HepG2 (cell line): ENCODE results near the gene NCKAP5L. TPM values are rescaled to one million over a fixed set of nuclear protein-coding genes. Genes with fewer than 3 reads are reported as not detected.

Experiments
- ATAC-seq: fragments of 200-7000 bp; cut with Tn5 transposase; 3 replicates; pipeline ENCODE4 v1.9.1; 2020; ENCODE audit warnings: mild to moderate bottlenecking, moderate library complexity
- BruUV-seq: library from RNA; stranded (reverse); fragments of 400-500 nt; replicated peaks from 2 replicates; lab custom pipeline; 2021; lab: Mats Ljungman, UMichigan
- CTCF ChIA-PET: fragments of 300-600 bp; formaldehyde crosslinking; extraction: SDS; loops from one replicate; lab custom pipeline; 2021; ENCODE audit warnings: low total read pairs, inconsistent platforms, low intra/inter-chr PET ratio; lab: Yijun Ruan, JAX
- POLR2A ChIA-PET: fragments of 350-600 bp; sonication (Branson Sonifier 250); formaldehyde crosslinking; loops from one replicate; lab custom pipeline; 2020; ENCODE audit warnings: antibody characterized with exemption, inconsistent platforms; lab: Yijun Ruan, JAX
- DNase-seq: peaks from one replicate; pipeline ENCODE4 v3.0.0-alpha.2; 2015; ENCODE audit warnings: low spot score
- FAIRE-seq: peaks from 3 replicates; lab custom pipeline; 2011; peaks lifted over from hg19 to GRCh38; lab: Jason Lieb, UNC
- H2AFZ ChIP-seq: one replicate; pipeline ENCODE4 v1.6.1; 2011; ENCODE audit warnings: low read length, inconsistent platforms
- H3K27ac ChIP-seq: fragments of 300-600 bp; 3 replicates; pipeline ENCODE4 v1.8.0; 2011; ENCODE audit warnings: mixed run types, mild to moderate bottlenecking, mixed read lengths, low read length, inconsistent platforms; ENCODE audit not compliant: insufficient read depth; ENCODE audit errors: extremely low read length
- H3K27me3 ChIP-seq, 2 experiments: fragments of 200-600 bp in 1 of 2; 2 replicates in 1 of 2; 3 replicates in 1 of 2; pipeline versions ENCODE4 v1.6.0 to v1.8.0; 2011; ENCODE audit warnings: low read length in 2 of 2, mild to moderate bottlenecking in 2 of 2, moderate library complexity in 2 of 2, inconsistent platforms in 1 of 2; ENCODE audit not compliant: insufficient read depth in 2 of 2, control insufficient read depth in 1 of 2
- H3K36me3 ChIP-seq, 2 experiments: fragments of 200-600 bp in 1 of 2; replicated peaks in 1 of 2; 2 replicates in 1 of 2; 3 replicates in 1 of 2; pipeline versions ENCODE4 v1.5.1 to v1.8.0; 2011; ENCODE audit warnings: low read length in 2 of 2, inconsistent platforms in 1 of 2; ENCODE audit not compliant: insufficient read depth in 2 of 2, control insufficient read depth in 1 of 2
- H3K4me1 ChIP-seq: 2 replicates; pipeline ENCODE4 v1.5.1; 2012; ENCODE audit warnings: low read length, inconsistent platforms; ENCODE audit not compliant: insufficient read depth
- H3K4me2 ChIP-seq: 2 replicates; pipeline ENCODE4 v1.6.0; 2011; ENCODE audit warnings: low read depth, low read length, inconsistent platforms
- H3K4me3 ChIP-seq, 3 experiments: fragments of 200-600 bp in 1 of 3; sonication (generic), shearing (Covaris generic) in 1 of 3; replicated peaks in 1 of 3; 2 replicates each; pipeline ENCODE4 v1.5.1; 2011 to 2016; ENCODE audit warnings: low read length in 3 of 3, inconsistent platforms in 2 of 3, low read depth in 2 of 3, mild to moderate bottlenecking in 2 of 3, control low read depth in 1 of 3, mixed read lengths in 1 of 3; ENCODE audit not compliant: insufficient read depth in 1 of 3
- H3K79me2 ChIP-seq: one replicate; pipeline ENCODE4 v1.6.1; 2011; ENCODE audit warnings: low read length, inconsistent platforms; ENCODE audit not compliant: insufficient read depth
- H3K9ac ChIP-seq: 2 replicates; pipeline ENCODE4 v1.6.0; 2011; ENCODE audit warnings: mild to moderate bottlenecking, low read depth, low read length, inconsistent platforms; ENCODE audit not compliant: insufficient read depth
- H3K9me3 ChIP-seq: 2 replicates; pipeline ENCODE4 v1.5.1; 2012; ENCODE audit warnings: mild to moderate bottlenecking, low read length
- H4K20me1 ChIP-seq: 2 replicates; pipeline ENCODE4 v1.6.0; 2011; ENCODE audit warnings: inconsistent platforms, mild to moderate bottlenecking, low read length, moderate library complexity; ENCODE audit not compliant: insufficient read depth
- HMG20A ChIP-seq: IDR thresholded peaks from 2 replicates; pipeline ENCODE4 v1.6.1; 2016; ENCODE audit warnings: borderline replicate concordance
- IKZF5 ChIP-seq: IDR thresholded peaks from 2 replicates; pipeline ENCODE4 v1.6.1; 2018; ENCODE audit warnings: missing genetic modification reagents, mild to moderate bottlenecking, missing compliant biosample characterization
- NBN ChIP-seq: fragments of 450-650 bp; conservative IDR thresholded peaks from 2 replicates; pipeline ENCODE4 v1.6.1; 2017
- TARDBP ChIP-seq: sonication (generic); formaldehyde crosslinking; IDR thresholded peaks from 2 replicates; pipeline ENCODE4 v1.8.0; 2022; ENCODE audit warnings: mild to moderate bottlenecking, missing genetic modification reagents
- ZNF562 ChIP-seq: sonication (generic); formaldehyde crosslinking; IDR thresholded peaks from 2 replicates; pipeline ENCODE4 v1.8.0; 2022; ENCODE audit warnings: missing genetic modification reagents, borderline replicate concordance
- WGBS: methylation state at CpG from one replicate; pipeline ENCODE4 v1.1.6; 2017; ENCODE audit warnings: low lambda C conversion rate; 5-methylcytosine and 5-hydroxymethylcytosine counted together
- in situ Hi-C: cut with HindIII; loops from 2 replicates; pipeline ENCODE4 v1.10.0; 2017; ENCODE audit warnings: low pct_unique_long_range_greater_than_20kb; ENCODE audit not compliant: extremely low pct_ligation_motif_present
- intact Hi-C: fragments of 100-400 bp; cut with micrococcal nuclease; formaldehyde crosslinking; loops from one replicate; pipeline ENCODE4 v1.10.0; 2022; ENCODE audit not compliant: unreplicated experiment
- polyA plus RNA-seq, 8 experiments: library from polyadenylated mRNA; depleted of rRNA in 3 of 8; stranded (reverse) in 7 of 8; unstranded in 1 of 8; fragments of >200 nt; fragmentation: Illumina TruSeq in 4 of 8; extraction: Trizol in 4 of 8; gene quantifications; 2 replicates each; pipeline versions ENCODE4 v1.2.1 to v1.2.3, GENCODE V29; 2011 to 2016; ENCODE audit warnings: low read depth in 4 of 8, missing spikeins in 1 of 8, mixed read lengths in 1 of 8; ENCODE audit not compliant: insufficient read depth in 1 of 8
- total RNA-seq, 5 experiments: library from RNA; depleted of rRNA; stranded (reverse); fragments of >200 nt; fragmentation: Illumina TruSeq; extraction: Trizol; gene quantifications; 2 replicates each; pipeline ENCODE4 v1.2.3, GENCODE V29; 2016; ENCODE audit warnings: low read depth in 1 of 5

The NCKAP5L gene
- total and polyA plus RNA-seq, 2 of the 13 experiments (the other 11 are each of a cell fraction or from before 2014, with no cell fraction given), result 4.1 to 9.0 TPM

- intact Hi-C loops (loop anchor here (10.0 kb wide), 1 partner anchor 79 kb away; no protein-coding TSS in a partner anchor), in situ Hi-C loops (loop anchor here (5.0 to 10.0 kb wide), 2 partner anchors 77 to 189 kb away; partner anchors contain the start of gene ASIC1)
- Histone ChIP-seq H3K4me3 (no peak overlapping the region), H3K9ac (no peak overlapping the region), H4K20me1 (no peaks in the 10 kb centered on the region), H3K9me3 (no peaks in the 10 kb centered on the region), H3K27ac (no peak overlapping the region), H2AFZ (no peak overlapping the region), H3K4me2 (no peak overlapping the region), H3K4me1 (peaks cover 37% of the 10 kb centered on the region), H3K36me3 (no peaks in the 10 kb centered on the region), H3K79me2 (no peaks in the 10 kb centered on the region), H3K27me3 (peaks cover 2 to 37% of the 10 kb centered on the region in 2 experiments; a peak in 3 of 5 replicates)
- no peak for TF ChIP-seq IKZF5 (CRISPR knock-in tag)
- TF ChIP-seq HMG20A (CRISPR knock-in tag), result no peak
- no peak for TF ChIP-seq ZNF562 (CRISPR knock-in tag)
- ATAC-seq, result no peak
- DNase-seq, result no peak
- ChIA-PET CTCF (no interaction called here), POLR2A (no interaction called here)
- WGBS, result 55% methylated on average over 8 of the region's 8 CpGs
- FAIRE-seq, result no peak
- BruUV-seq, result no TSS peak
Measured at GRCh38 chr12:49865782-49866135, 37.5 kb upstream of the NCKAP5L start.

GRCh38 chr12:49865109-49865781 is 37.0 kb upstream of the NCKAP5L start:
- CTCF ChIA-PET, result no interaction called here
- no TSS peak for BruUV-seq
- POLR2A ChIA-PET, result no interaction called here
- peaks cover 37% of the 10 kb centered on the region for H3K4me1 ChIP-seq
- no peak overlapping the region for H2AFZ ChIP-seq
- H3K4me3 ChIP-seq, result no peak overlapping the region
- H3K79me2 ChIP-seq, result no peaks in the 10 kb centered on the region
- TF ChIP-seq NBN (no peak), TARDBP (CRISPR knock-in tag) (no peak)
- WGBS, result 32% methylated on average over 10 of the region's 13 CpGs
- H3K27me3 ChIP-seq, result peaks cover 2 to 32% of the 10 kb centered on the region in 2 experiments; a peak in 3 of 5 replicates
- no peak for DNase-seq
- ATAC-seq, result no peak
- in situ Hi-C loops, result loop anchor here (5.0 to 10.0 kb wide), 2 partner anchors 77 to 190 kb away; partner anchors contain the start of gene ASIC1
- no peak for FAIRE-seq
- no peaks in the 10 kb centered on the region for H3K36me3 ChIP-seq
- intact Hi-C loops, result loop anchor here (10.0 kb wide), 1 partner anchor 80 kb away; no protein-coding TSS in a partner anchor
- no peaks in the 10 kb centered on the region for H3K9me3 ChIP-seq
- H3K27ac ChIP-seq, result no peak overlapping the region
- no peak overlapping the region for H3K4me2 ChIP-seq
- no peak overlapping the region for H3K9ac ChIP-seq
- no peaks in the 10 kb centered on the region for H4K20me1 ChIP-seq
